Transverse colon (tissue), 4 donors: ENCODE measurements around the gene DOCK1. TPM values are rescaled to one million over a fixed set of nuclear protein-coding genes. Genes with fewer than 3 reads are reported as not detected.

Source experiments
- DNase-seq: peaks from one replicate; pipeline ENCODE4 v3.0.0-alpha.2; 2019
- H3K27ac ChIP-seq, 4 donors: fragments of 200-600 bp; sonication (generic); 2 replicates each; pipeline ENCODE4 v1.5.1; 2016 to 2018; ENCODE audit warnings: inconsistent platforms in 4 of 4
- H3K27me3 ChIP-seq: fragments of 200-600 bp; sonication (generic); 2 replicates; pipeline ENCODE4 v1.5.1; 2017; ENCODE audit warnings: inconsistent platforms
- H3K36me3 ChIP-seq, 4 donors: fragments of 200-600 bp; sonication (generic); 2 replicates each; pipeline ENCODE4 v1.5.1; 2017 to 2019; ENCODE audit warnings: inconsistent platforms in 4 of 4
- H3K4me1 ChIP-seq, 4 donors: fragments of 200-600 bp; sonication (generic); 2 replicates each; pipeline ENCODE4 v1.5.1; 2017 to 2020; ENCODE audit warnings: inconsistent platforms in 4 of 4
- H3K4me3 ChIP-seq, 4 donors: fragments of 200-600 bp; sonication (generic); 1 replicate in 1 of 4; 2 replicates in 3 of 4; pipeline versions ENCODE4 v1.5.1 to v1.6.1; 2017 to 2019; ENCODE audit warnings: inconsistent platforms in 4 of 4
- H3K9me3 ChIP-seq, 2 donors: fragments of 200-600 bp; sonication (generic); 2 replicates each; pipeline ENCODE4 v1.5.1; 2017 to 2019; ENCODE audit warnings: inconsistent platforms in 2 of 2
- EP300 ChIP-seq: sonication (generic); formaldehyde crosslinking; IDR thresholded peaks from one replicate; pipeline ENCODE4 v1.6.1; 2017; ENCODE audit warnings: antibody characterized with exemption, low read depth
- POLR2A ChIP-seq: fragments of 450-650 bp; IDR thresholded peaks from one replicate; pipeline ENCODE4 v1.6.1; 2016; ENCODE audit warnings: antibody characterized with exemption, mild to moderate bottlenecking, moderate library complexity
- POLR2AphosphoS5 ChIP-seq, 3 donors: sonication (generic); formaldehyde crosslinking; IDR thresholded peaks; one replicate each; pipeline ENCODE4 v1.6.1; 2016; ENCODE audit warnings: antibody characterized with exemption in 3 of 3
- WGBS, 2 donors: methylation state at CpG; one replicate each; pipeline ENCODE4 v1.1.5; 2018; ENCODE audit warnings: low coverage in 1 of 2; 5-methylcytosine and 5-hydroxymethylcytosine counted together
- in situ Hi-C, 4 donors: fragments of 200-750 bp; cut with MboI; loops; one replicate each; pipeline versions ENCODE4 v1.15.0 to v1.15.1; 2017; ENCODE audit warnings: low sequenced_read_pairs in 3 of 4, low pct_ligation_motif_present in 1 of 4, low pct_unique_long_range_greater_than_20kb in 1 of 4
- intact Hi-C: fragments of 100-400 bp; cut with DNase I; formaldehyde crosslinking; loops from one replicate; pipeline ENCODE4 v1.15.1; 2023; ENCODE audit warnings: low total_unique reads
- total RNA-seq, 4 donors: library from RNA; depleted of rRNA; stranded (reverse); fragments of >200 nt; gene quantifications; one replicate each; pipeline ENCODE4 v1.1.0, GENCODE V29; 2016
- TF ChIP-seq, protein P1 (sequence below), 5 experiments: fragments of 200-600 bp in 3 of 5; fragments of 450-650 bp in 2 of 5; sonication (generic) in 3 of 5; IDR thresholded peaks; 1 replicate in 2 of 5; 2 replicates in 3 of 5; pipeline ENCODE4 v1.5.1; 2016 to 2017; ENCODE audit warnings: antibody characterized with exemption in 5 of 5, inconsistent platforms in 3 of 5, mild to moderate bottlenecking in 2 of 5, moderate library complexity in 1 of 5

The DOCK1 gene
- total RNA-seq, 4 donors from 2014 or later: 75.1 to 200 (median 92.5) TPM

- no peak for DNase-seq
- Histone ChIP-seq H3K4me1 (no peaks in the 10 kb centered on the region), H3K27ac (no peak overlapping the region), H3K9me3 (no peaks in the 10 kb centered on the region), H3K27me3 (no peaks in the 10 kb centered on the region), H3K36me3 (peaks cover 0 to 3% (median 0%) of the 10 kb centered on the region in 4 donors), H3K4me3 (no peak overlapping the region)
- TF ChIP-seq EP300 (no peak), POLR2A (no peak), POLR2AphosphoS5 (IDR thresholded peaks at IDR 0.05) (no peak)
- TF ChIP-seq, protein P1, sequence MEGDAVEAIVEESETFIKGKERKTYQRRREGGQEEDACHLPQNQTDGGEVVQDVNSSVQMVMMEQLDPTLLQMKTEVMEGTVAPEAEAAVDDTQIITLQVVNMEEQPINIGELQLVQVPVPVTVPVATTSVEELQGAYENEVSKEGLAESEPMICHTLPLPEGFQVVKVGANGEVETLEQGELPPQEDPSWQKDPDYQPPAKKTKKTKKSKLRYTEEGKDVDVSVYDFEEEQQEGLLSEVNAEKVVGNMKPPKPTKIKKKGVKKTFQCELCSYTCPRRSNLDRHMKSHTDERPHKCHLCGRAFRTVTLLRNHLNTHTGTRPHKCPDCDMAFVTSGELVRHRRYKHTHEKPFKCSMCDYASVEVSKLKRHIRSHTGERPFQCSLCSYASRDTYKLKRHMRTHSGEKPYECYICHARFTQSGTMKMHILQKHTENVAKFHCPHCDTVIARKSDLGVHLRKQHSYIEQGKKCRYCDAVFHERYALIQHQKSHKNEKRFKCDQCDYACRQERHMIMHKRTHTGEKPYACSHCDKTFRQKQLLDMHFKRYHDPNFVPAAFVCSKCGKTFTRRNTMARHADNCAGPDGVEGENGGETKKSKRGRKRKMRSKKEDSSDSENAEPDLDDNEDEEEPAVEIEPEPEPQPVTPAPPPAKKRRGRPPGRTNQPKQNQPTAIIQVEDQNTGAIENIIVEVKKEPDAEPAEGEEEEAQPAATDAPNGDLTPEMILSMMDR (IDR thresholded peaks at IDR 0.05): no peak
- in situ Hi-C loops: no loop called here
- WGBS, 2 donors: 77 to 88% methylated on average over 2 to 12 of the region's 12 CpGs
- intact Hi-C loops: no loop called here
Measured at GRCh38 chr10:127406018-127406550, 500.9 kb downstream of the DOCK1 start.

DNA sequence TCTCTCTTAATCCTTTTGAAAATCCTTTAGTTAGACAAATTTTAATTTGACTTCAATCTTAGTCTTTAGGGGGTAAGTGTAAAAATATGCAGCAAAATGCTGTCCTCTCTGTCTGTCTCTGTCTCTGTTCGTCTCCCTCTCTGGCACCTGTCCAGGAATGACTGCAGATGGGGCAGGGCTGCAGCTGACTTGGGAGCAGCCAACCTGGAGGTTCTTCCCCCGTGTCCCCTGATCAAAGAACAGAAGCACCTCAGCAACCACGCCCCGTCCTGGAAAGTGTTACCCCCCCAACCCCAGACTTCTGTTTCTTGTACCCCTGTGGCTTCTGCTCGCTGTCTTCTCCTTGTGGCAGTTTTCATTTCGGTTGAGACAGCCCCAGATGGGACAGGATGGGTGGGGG is 502.3 kb downstream of the DOCK1 start:
- peaks cover 0 to 5% (median 0%) of the 10 kb centered on the region in 4 donors for H3K36me3 ChIP-seq
- intact Hi-C loops (no loop called here), in situ Hi-C loops (no loop called here)
- H3K27me3 ChIP-seq: no peaks in the 10 kb centered on the region
- DNase-seq: no peak
- TF ChIP-seq POLR2AphosphoS5 (IDR thresholded peaks at IDR 0.05) (no peak), EP300 (no peak), POLR2A (no peak)
- TF ChIP-seq, protein P1 (IDR thresholded peaks at IDR 0.05): no peak
- no peak overlapping the region for H3K27ac ChIP-seq
- no peak overlapping the region for H3K4me3 ChIP-seq
- H3K9me3 ChIP-seq: no peaks in the 10 kb centered on the region
- no peaks in the 10 kb centered on the region for H3K4me1 ChIP-seq
- 70 to 83% methylated on average over 6 of the region's 6 CpGs for WGBS, 2 donors

GRCh38 chr10:127408112-127408710 is 503.0 kb downstream of the DOCK1 start:
- no peak overlapping the region for H3K27ac ChIP-seq
- WGBS, 2 donors: 90 to 91% methylated on average over 2 to 15 of the region's 15 CpGs
- in situ Hi-C loops: no loop called here
- H3K9me3 ChIP-seq: no peaks in the 10 kb centered on the region
- peaks cover 0 to 5% (median 0%) of the 10 kb centered on the region in 4 donors for H3K36me3 ChIP-seq
- TF ChIP-seq, protein P1 (IDR thresholded peaks at IDR 0.05): no peak
- no peak for TF ChIP-seq EP300
- TF ChIP-seq POLR2A: no peak
- H3K27me3 ChIP-seq: no peaks in the 10 kb centered on the region
- no peaks in the 10 kb centered on the region for H3K4me1 ChIP-seq
- DNase-seq: no peak
- intact Hi-C loops: no loop called here
- no peak overlapping the region for H3K4me3 ChIP-seq

GRCh38 chr10:127408733-127409132 is 503.5 kb downstream of the DOCK1 start:
- in situ Hi-C loops (no loop called here), intact Hi-C loops (no loop called here)
- H3K27me3 ChIP-seq: no peaks in the 10 kb centered on the region
- no peak overlapping the region for H3K27ac ChIP-seq
- TF ChIP-seq POLR2AphosphoS5 (IDR thresholded peaks at IDR 0.05) (no peak), POLR2A (no peak), EP300 (no peak)
- TF ChIP-seq, protein P1 (IDR thresholded peaks at IDR 0.05): no peak
- WGBS, 2 donors: 91 to 100% methylated on average over 5 to 9 of the region's 9 CpGs
- no peak overlapping the region for H3K4me3 ChIP-seq
- no peaks in the 10 kb centered on the region for H3K4me1 ChIP-seq
- DNase-seq: no peak
- H3K9me3 ChIP-seq: no peaks in the 10 kb centered on the region
- peaks cover 0 to 5% (median 0%) of the 10 kb centered on the region in 4 donors for H3K36me3 ChIP-seq
